ENCODE results near the gene LRRC8C. TPM values are rescaled to one million over a fixed set of nuclear protein-coding genes. Genes with fewer than 3 reads are reported as not detected.

The LRRC8C gene
- total RNA-seq, 1 donor from 2014 or later: 5.5 TPM

DNA sequence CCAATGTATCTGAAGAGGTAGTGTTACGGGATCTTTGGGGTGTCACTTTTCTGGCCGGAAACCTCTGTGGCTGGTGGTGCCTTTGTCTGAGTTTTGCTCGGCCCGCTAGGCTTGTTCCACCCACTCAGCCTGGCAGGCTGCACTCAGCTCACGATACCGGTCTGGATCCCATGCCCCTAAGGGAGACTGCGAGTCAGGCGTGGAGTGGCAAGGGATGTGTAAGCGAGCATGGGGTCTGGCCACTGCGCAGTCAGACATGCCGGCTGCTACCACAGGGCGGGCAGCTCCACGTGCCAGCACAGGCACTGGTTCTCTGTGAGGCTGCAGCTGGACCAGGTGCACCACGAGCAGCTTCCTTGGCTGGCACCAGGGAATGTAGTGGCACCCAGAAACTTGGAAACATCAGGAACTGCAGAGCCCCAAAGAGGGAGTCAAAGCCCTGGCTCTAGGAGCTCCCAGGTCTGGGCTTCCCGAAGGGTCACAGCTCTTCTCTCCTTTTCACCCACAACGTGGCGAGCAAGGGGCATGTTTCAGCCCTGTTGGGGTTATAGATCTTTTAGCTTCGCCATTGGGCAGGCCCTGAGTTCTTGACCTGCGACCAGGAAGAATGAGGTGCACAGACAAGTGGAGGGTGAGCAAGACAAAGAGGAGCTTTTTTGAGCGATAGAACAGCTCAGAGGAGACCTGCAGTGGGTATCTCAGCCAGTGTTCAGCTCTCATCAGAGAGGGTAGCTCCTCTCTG, 23.8 kb upstream of the LRRC8C start:
- H3K9me3 ChIP-seq (ENCODE audit: low read depth): no peaks in the 10 kb centered on the region
- no peak for DNase-seq (ENCODE audit: low spot score)
- H3K27ac ChIP-seq: no peak overlapping the region
- H3K79me2 ChIP-seq (ENCODE audit: low read depth): no peaks in the 10 kb centered on the region
- H4K20me1 ChIP-seq (ENCODE audit: low read depth): no peaks in the 10 kb centered on the region
- H3K4me1 Mint-ChIP-seq: peaks cover 17% of the 10 kb centered on the region
- H3K4me3 Mint-ChIP-seq: no peak overlapping the region
- H3K4me3 ChIP-seq: no peak overlapping the region
- H3K9ac ChIP-seq: no peak overlapping the region
- TF ChIP-seq CTCF (IDR thresholded peaks at IDR 0.05) (no peak), EZH2 (IDR thresholded peaks at IDR 0.05) (no peak), EZH2phosphoT487 (IDR thresholded peaks at IDR 0.05) (no peak)
- H3K27me3 Mint-ChIP-seq (ENCODE audit: insufficient read depth, low read depth): no peaks in the 10 kb centered on the region
- no peaks in the 10 kb centered on the region for H3K4me1 ChIP-seq
- no peaks in the 10 kb centered on the region for H3K36me3 Mint-ChIP-seq
- no peaks in the 10 kb centered on the region for H3K27me3 ChIP-seq
- H3F3A ChIP-seq (ENCODE audit: low read depth): no peaks in the 10 kb centered on the region
- peak overlapping the region; percentile 88 for H3K27ac Mint-ChIP-seq
- H3K4me2 ChIP-seq: no peak overlapping the region
- no peaks in the 10 kb centered on the region for H3K9me3 Mint-ChIP-seq
- no peak overlapping the region for H2AFZ ChIP-seq (replicated peaks)
- H3K36me3 ChIP-seq: no peaks in the 10 kb centered on the region

- Histone ChIP-seq H3K27ac (no peak overlapping the region), H3K79me2 (ENCODE audit: low read depth) (no peaks in the 10 kb centered on the region), H3K4me3 (no peak overlapping the region), H4K20me1 (ENCODE audit: low read depth) (no peaks in the 10 kb centered on the region), H3K4me2 (no peak overlapping the region), H3K36me3 (no peaks in the 10 kb centered on the region), H3K27me3 (no peaks in the 10 kb centered on the region), H3F3A (ENCODE audit: low read depth) (no peaks in the 10 kb centered on the region), H2AFZ (replicated peaks) (no peak overlapping the region), H3K9ac (no peak overlapping the region), H3K9me3 (ENCODE audit: low read depth) (no peaks in the 10 kb centered on the region), H3K4me1 (no peaks in the 10 kb centered on the region)
- H3K27me3 Mint-ChIP-seq (ENCODE audit: insufficient read depth, low read depth): no peaks in the 10 kb centered on the region
- no peaks in the 10 kb centered on the region for H3K9me3 Mint-ChIP-seq
- H3K4me1 Mint-ChIP-seq: peaks cover 17% of the 10 kb centered on the region
- TF ChIP-seq EZH2phosphoT487 (IDR thresholded peaks at IDR 0.05): no peak
- TF ChIP-seq CTCF (IDR thresholded peaks at IDR 0.05): no peak
- no peak for TF ChIP-seq EZH2 (IDR thresholded peaks at IDR 0.05)
- H3K4me3 Mint-ChIP-seq: no peak overlapping the region
- no peak for DNase-seq (ENCODE audit: low spot score)
- no peaks in the 10 kb centered on the region for H3K36me3 Mint-ChIP-seq
- H3K27ac Mint-ChIP-seq: no peak overlapping the region
These were observed 23.0 kb upstream of the LRRC8C start for GRCh38 chr1:89609781-89610456.

GRCh38 chr1:89610457-89611011, 22.4 kb upstream of the LRRC8C start:
- Mint-ChIP-seq H3K27me3 (ENCODE audit: insufficient read depth, low read depth) (no peaks in the 10 kb centered on the region), H3K4me1 (peaks cover 16% of the 10 kb centered on the region)

More at GRCh38 chr1:89610457-89611011, 22.4 kb upstream of the LRRC8C start:
- no peaks in the 10 kb centered on the region for H3F3A ChIP-seq (ENCODE audit: low read depth)
- no peak overlapping the region for H3K4me3 ChIP-seq
- H3K79me2 ChIP-seq (ENCODE audit: low read depth): no peaks in the 10 kb centered on the region
- H3K9me3 ChIP-seq (ENCODE audit: low read depth): no peaks in the 10 kb centered on the region
- H3K9me3 Mint-ChIP-seq: no peaks in the 10 kb centered on the region
- H2AFZ ChIP-seq (replicated peaks): no peak overlapping the region
- H3K36me3 Mint-ChIP-seq: no peaks in the 10 kb centered on the region
- no peak for TF ChIP-seq CTCF (IDR thresholded peaks at IDR 0.05)
- no peak overlapping the region for H3K4me2 ChIP-seq
- no peak overlapping the region for H3K9ac ChIP-seq
- H3K36me3 ChIP-seq: no peaks in the 10 kb centered on the region
- DNase-seq (ENCODE audit: low spot score): no peak
- peak overlapping the region; percentile 36 for H3K4me3 Mint-ChIP-seq
- H3K27ac Mint-ChIP-seq: no peak overlapping the region
- no peaks in the 10 kb centered on the region for H3K27me3 ChIP-seq
- no peaks in the 10 kb centered on the region for H4K20me1 ChIP-seq (ENCODE audit: low read depth)
- H3K27ac ChIP-seq: no peak overlapping the region
- H3K4me1 ChIP-seq: no peaks in the 10 kb centered on the region
